ENCODE data around the gene TRIP6. TPM values are rescaled to one million over a fixed set of nuclear protein-coding genes. Genes with fewer than 3 reads are reported as not detected.
A peak's percentile ranks its signal among the peaks of the same experiment; 100 is the strongest.

Gene TRIP6
- total RNA-seq, 3 donors from 2014 or later (not counting 1 experiment from before 2014, with no cell fraction given), result 1.1 to 3.5 (median 1.5) TPM

DNA sequence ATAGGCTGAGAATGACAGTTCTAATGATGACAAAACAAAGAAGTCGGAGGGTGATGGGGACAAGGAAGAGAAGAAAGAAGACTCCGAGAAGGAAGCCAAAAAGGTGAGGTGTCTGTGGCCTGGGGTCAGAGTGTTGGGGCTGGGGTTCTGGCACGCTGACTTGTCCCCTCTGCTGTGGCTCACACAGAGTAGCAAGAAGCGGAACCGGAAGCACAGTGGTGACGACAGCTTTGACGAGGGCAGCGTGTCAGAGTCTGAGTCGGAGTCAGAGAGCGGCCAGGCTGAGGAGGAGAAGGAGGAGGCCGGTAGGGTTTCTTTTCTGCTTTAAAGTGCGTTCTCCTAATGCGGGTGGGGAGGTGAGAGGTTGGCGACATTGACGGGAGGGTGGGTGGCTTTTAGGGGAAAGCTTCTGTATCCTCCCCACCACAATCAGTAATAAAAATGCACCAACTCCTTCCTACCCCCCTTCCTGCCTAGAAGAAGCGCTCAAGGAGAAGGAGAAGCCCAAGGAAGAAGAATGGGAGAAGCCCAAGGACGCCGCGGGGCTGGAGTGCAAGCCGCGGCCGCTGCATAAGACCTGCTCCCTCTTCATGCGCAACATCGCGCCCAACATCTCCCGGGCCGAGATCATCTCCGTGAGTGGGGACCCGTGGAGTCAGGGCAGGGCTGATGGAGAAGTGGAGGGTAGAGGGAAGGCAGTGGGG is 17.7 kb downstream of the TRIP6 start:
- H3K4me3 ChIP-seq (ENCODE audit: low read length), result no peak overlapping the region
- Mint-ChIP-seq H3K27me3 (ENCODE audit: low read depth in 2 of 2) (no peaks in the 10 kb centered on the region), H3K4me3 (no peak overlapping the region), H3K4me1 (peaks cover 14 to 51% of the 10 kb centered on the region in 2 donors), H3K36me3 (no peaks in the 10 kb centered on the region), H3K9me3 (no peaks in the 10 kb centered on the region), H3K27ac (peak overlapping the region in 1 of 2 donors; percentile 48)
- TF ChIP-seq, protein P1, sequence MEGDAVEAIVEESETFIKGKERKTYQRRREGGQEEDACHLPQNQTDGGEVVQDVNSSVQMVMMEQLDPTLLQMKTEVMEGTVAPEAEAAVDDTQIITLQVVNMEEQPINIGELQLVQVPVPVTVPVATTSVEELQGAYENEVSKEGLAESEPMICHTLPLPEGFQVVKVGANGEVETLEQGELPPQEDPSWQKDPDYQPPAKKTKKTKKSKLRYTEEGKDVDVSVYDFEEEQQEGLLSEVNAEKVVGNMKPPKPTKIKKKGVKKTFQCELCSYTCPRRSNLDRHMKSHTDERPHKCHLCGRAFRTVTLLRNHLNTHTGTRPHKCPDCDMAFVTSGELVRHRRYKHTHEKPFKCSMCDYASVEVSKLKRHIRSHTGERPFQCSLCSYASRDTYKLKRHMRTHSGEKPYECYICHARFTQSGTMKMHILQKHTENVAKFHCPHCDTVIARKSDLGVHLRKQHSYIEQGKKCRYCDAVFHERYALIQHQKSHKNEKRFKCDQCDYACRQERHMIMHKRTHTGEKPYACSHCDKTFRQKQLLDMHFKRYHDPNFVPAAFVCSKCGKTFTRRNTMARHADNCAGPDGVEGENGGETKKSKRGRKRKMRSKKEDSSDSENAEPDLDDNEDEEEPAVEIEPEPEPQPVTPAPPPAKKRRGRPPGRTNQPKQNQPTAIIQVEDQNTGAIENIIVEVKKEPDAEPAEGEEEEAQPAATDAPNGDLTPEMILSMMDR (IDR thresholded peaks at IDR 0.05), result no peak
- 92% methylated on average over 25 of the region's 29 CpGs for WGBS (ENCODE audit: insufficient coverage)
- peak in 2 of 3 donors; percentile 13 to 40 for ATAC-seq
- H3K36me3 ChIP-seq (ENCODE audit: control insufficient read depth, insufficient read depth, low read length), result peaks cover 73% of the 10 kb centered on the region
- peak in 1 of 2 donors; percentile 83 for DNase-seq
- no peaks in the 10 kb centered on the region for H3K27me3 ChIP-seq (ENCODE audit: control insufficient read depth, insufficient read depth, low read length)
- H3K4me1 ChIP-seq (ENCODE audit: control insufficient read depth, insufficient read depth, low read length), result peaks cover 34% of the 10 kb centered on the region
- H3K9me3 ChIP-seq (ENCODE audit: control insufficient read depth, insufficient read depth, low read length), result no peaks in the 10 kb centered on the region
- peak overlapping the region; percentile 34 for H3K27ac ChIP-seq (ENCODE audit: low read length)
- intact Hi-C loops (cut with micrococcal nuclease), result no loop called here

DNA sequence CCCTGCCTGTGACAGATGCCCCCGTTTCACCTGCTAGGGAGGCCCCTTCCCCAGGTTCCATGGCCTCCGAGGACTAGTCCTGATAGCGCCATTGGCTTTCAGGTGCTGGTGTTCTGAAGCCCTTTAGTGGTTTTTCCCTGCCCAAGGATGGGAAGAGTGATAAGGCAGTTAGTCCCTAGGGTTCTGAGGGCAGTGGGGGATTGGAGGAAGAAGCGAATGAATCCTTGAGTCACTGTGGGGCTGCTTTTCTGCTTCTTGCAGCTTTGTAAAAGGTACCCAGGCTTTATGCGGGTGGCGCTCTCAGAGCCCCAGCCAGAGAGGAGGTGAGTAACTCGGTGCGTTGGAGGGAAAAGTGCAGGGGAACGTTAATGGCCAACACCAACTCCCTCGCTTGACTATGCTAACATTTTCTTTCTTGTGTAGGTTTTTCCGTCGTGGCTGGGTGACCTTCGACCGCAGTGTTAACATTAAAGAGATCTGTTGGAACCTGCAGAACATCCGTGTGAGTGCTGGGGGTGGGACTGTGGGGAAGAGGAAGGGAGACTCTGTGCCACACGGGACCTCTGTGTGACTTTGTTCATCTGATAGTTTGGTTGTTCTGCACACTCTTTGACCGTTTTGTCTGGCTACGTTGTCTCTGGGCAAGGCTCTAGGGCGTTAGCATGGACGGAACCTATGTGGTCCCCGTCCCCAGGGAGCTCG is 18.4 kb downstream of the TRIP6 start:
- Histone ChIP-seq H3K4me3 (ENCODE audit: low read length) (no peak overlapping the region), H3K36me3 (ENCODE audit: control insufficient read depth, insufficient read depth, low read length) (peaks cover 71% of the 10 kb centered on the region), H3K27ac (ENCODE audit: low read length) (peak overlapping the region; percentile 34), H3K4me1 (ENCODE audit: control insufficient read depth, insufficient read depth, low read length) (peaks cover 41% of the 10 kb centered on the region), H3K9me3 (ENCODE audit: control insufficient read depth, insufficient read depth, low read length) (no peaks in the 10 kb centered on the region), H3K27me3 (ENCODE audit: control insufficient read depth, insufficient read depth, low read length) (no peaks in the 10 kb centered on the region)
- 92% methylated on average over 22 of the region's 22 CpGs for WGBS (ENCODE audit: insufficient coverage)
- DNase-seq (no peak), ATAC-seq (no peak)
- intact Hi-C loops (cut with micrococcal nuclease), result no loop called here
- Mint-ChIP-seq H3K4me1 (peaks cover 11 to 53% of the 10 kb centered on the region in 2 donors), H3K27me3 (ENCODE audit: low read depth in 2 of 2) (no peaks in the 10 kb centered on the region), H3K36me3 (no peaks in the 10 kb centered on the region), H3K4me3 (no peak overlapping the region), H3K27ac (peak overlapping the region in 1 of 2 donors; percentile 22), H3K9me3 (no peaks in the 10 kb centered on the region)
- TF ChIP-seq, protein P1 (IDR thresholded peaks at IDR 0.05), result no peak

DNA sequence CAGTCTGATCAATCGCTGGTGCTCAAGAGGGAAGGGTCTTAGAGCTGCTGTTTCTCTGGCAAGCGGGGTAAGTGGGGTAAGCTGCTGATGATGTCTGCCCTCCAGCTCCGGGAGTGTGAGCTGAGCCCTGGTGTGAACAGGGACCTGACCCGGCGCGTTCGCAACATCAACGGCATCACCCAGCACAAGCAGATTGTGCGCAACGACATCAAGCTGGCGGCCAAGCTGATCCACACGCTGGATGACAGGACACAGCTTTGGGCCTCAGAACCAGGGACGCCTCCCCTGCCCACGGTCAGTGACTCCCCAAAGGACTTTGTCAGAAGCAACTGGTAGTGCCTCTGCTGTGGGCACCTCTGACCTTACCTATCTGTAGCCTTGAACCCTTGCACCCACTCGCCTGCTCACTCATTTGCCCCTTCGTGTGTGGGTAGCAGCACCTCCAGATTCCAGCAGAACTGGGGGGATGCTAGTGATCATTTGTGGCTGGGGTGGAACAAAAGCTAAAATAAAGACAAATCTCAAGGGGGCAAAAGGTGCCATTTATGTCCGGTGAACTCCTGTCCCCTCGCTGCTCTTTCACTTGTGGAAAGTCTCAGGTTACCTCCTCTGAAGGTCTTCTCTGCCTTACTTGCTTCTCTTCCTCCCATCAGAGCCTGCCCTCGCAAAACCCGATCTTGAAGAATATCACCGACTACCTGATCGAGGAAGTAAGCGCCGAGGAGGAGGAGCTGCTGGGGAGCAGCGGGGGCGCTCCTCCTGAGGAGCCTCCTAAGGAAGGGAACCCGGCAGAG is 19.2 kb downstream of the TRIP6 start:
- peaks cover 66% of the 10 kb centered on the region for H3K36me3 ChIP-seq (ENCODE audit: control insufficient read depth, insufficient read depth, low read length)
- Mint-ChIP-seq H3K4me1 (peaks cover 12 to 56% of the 10 kb centered on the region in 2 donors), H3K4me3 (no peak overlapping the region), H3K27me3 (ENCODE audit: low read depth in 2 of 2) (peaks cover 2 to 3% of the 10 kb centered on the region in 2 donors), H3K36me3 (no peaks in the 10 kb centered on the region), H3K9me3 (no peaks in the 10 kb centered on the region), H3K27ac (peak overlapping the region in 1 of 2 donors; percentile 82)
- no peak overlapping the region for H3K4me3 ChIP-seq (ENCODE audit: low read length)
- DNase-seq, result no peak
- intact Hi-C loops (cut with micrococcal nuclease), result no loop called here
- no peaks in the 10 kb centered on the region for H3K9me3 ChIP-seq (ENCODE audit: control insufficient read depth, insufficient read depth, low read length)
- 93% methylated on average over 27 of the region's 27 CpGs for WGBS (ENCODE audit: insufficient coverage)
- H3K27me3 ChIP-seq (ENCODE audit: control insufficient read depth, insufficient read depth, low read length), result peaks cover 4% of the 10 kb centered on the region
- H3K27ac ChIP-seq (ENCODE audit: low read length), result no peak overlapping the region
- TF ChIP-seq, protein P1 (IDR thresholded peaks at IDR 0.05), result no peak
- peaks cover 49% of the 10 kb centered on the region for H3K4me1 ChIP-seq (ENCODE audit: control insufficient read depth, insufficient read depth, low read length)
- no peak for ATAC-seq
